ENCODE results near the gene LYRM2.

The LYRM2 gene

GRCh38 chr6:89679215-89680120, 40.9 kb upstream of the LYRM2 start:
- no peak for TF ChIP-seq PPARA (CRISPR knock-in tag; IDR thresholded peaks at IDR 0.05; ENCODE audit: borderline replicate concordance)
- no peak for TF ChIP-seq TOX (CRISPR knock-in tag; IDR thresholded peaks at IDR 0.05; ENCODE audit: borderline replicate concordance)
- TF ChIP-seq CSDC2 (CRISPR knock-in tag; IDR thresholded peaks at IDR 0.05): no peak
- no peak for TF ChIP-seq GLIS3 (CRISPR knock-in tag; IDR thresholded peaks at IDR 0.05)
- TF ChIP-seq ESRRG (CRISPR knock-in tag; IDR thresholded peaks at IDR 0.05): no peak
- TF ChIP-seq, protein P1, sequence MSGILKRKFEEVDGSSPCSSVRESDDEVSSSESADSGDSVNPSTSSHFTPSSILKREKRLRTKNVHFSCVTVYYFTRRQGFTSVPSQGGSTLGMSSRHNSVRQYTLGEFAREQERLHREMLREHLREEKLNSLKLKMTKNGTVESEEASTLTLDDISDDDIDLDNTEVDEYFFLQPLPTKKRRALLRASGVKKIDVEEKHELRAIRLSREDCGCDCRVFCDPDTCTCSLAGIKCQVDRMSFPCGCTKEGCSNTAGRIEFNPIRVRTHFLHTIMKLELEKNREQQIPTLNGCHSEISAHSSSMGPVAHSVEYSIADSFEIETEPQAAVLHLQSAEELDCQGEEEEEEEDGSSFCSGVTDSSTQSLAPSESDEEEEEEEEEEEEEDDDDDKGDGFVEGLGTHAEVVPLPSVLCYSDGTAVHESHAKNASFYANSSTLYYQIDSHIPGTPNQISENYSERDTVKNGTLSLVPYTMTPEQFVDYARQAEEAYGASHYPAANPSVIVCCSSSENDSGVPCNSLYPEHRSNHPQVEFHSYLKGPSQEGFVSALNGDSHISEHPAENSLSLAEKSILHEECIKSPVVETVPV (CRISPR knock-in tag; IDR thresholded peaks at IDR 0.05): no peak
- TF ChIP-seq, protein P2, sequence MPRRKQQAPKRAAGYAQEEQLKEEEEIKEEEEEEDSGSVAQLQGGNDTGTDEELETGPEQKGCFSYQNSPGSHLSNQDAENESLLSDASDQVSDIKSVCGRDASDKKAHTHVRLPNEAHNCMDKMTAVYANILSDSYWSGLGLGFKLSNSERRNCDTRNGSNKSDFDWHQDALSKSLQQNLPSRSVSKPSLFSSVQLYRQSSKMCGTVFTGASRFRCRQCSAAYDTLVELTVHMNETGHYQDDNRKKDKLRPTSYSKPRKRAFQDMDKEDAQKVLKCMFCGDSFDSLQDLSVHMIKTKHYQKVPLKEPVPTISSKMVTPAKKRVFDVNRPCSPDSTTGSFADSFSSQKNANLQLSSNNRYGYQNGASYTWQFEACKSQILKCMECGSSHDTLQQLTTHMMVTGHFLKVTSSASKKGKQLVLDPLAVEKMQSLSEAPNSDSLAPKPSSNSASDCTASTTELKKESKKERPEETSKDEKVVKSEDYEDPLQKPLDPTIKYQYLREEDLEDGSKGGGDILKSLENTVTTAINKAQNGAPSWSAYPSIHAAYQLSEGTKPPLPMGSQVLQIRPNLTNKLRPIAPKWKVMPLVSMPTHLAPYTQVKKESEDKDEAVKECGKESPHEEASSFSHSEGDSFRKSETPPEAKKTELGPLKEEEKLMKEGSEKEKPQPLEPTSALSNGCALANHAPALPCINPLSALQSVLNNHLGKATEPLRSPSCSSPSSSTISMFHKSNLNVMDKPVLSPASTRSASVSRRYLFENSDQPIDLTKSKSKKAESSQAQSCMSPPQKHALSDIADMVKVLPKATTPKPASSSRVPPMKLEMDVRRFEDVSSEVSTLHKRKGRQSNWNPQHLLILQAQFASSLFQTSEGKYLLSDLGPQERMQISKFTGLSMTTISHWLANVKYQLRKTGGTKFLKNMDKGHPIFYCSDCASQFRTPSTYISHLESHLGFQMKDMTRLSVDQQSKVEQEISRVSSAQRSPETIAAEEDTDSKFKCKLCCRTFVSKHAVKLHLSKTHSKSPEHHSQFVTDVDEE (CRISPR knock-in tag; IDR thresholded peaks at IDR 0.05): no peak
- no peak for TF ChIP-seq ZNF8 (CRISPR knock-in tag; IDR thresholded peaks at IDR 0.05)
- no peak for TF ChIP-seq ZFP3 (CRISPR knock-in tag; IDR thresholded peaks at IDR 0.05)
- TF ChIP-seq ZC3H10 (CRISPR knock-in tag; IDR thresholded peaks at IDR 0.05): no peak
- no peak for TF ChIP-seq CREB5 (CRISPR knock-in tag; IDR thresholded peaks at IDR 0.05; ENCODE audit: low read depth)
- TF ChIP-seq SNAI2 (CRISPR knock-in tag; IDR thresholded peaks at IDR 0.05): no peak
- no peak for TF ChIP-seq POU6F1 (CRISPR knock-in tag; IDR thresholded peaks at IDR 0.05; ENCODE audit: borderline replicate concordance, low read depth)
- TF ChIP-seq TCF4 (CRISPR knock-in tag; IDR thresholded peaks at IDR 0.05; ENCODE audit: borderline replicate concordance): no peak
- TF ChIP-seq ZNF565 (CRISPR knock-in tag; conservative IDR thresholded peaks at IDR 0.05; ENCODE audit: low read depth): no peak
- TF ChIP-seq OSR1 (CRISPR knock-in tag; IDR thresholded peaks at IDR 0.05): no peak
- TF ChIP-seq ISL1 (CRISPR knock-in tag; IDR thresholded peaks at IDR 0.05): no peak
- TF ChIP-seq ARNTL (CRISPR knock-in tag; IDR thresholded peaks at IDR 0.05; ENCODE audit: borderline replicate concordance, low read depth): no peak
- TF ChIP-seq ZNF70 (CRISPR knock-in tag; IDR thresholded peaks at IDR 0.05): no peak
- ATAC-seq: no peak

- ATAC-seq: no peak
- TF ChIP-seq ZNF8 (CRISPR knock-in tag; IDR thresholded peaks at IDR 0.05) (no peak), OSR1 (CRISPR knock-in tag; IDR thresholded peaks at IDR 0.05) (no peak), ESRRG (CRISPR knock-in tag; IDR thresholded peaks at IDR 0.05) (no peak), SNAI2 (CRISPR knock-in tag; IDR thresholded peaks at IDR 0.05) (no peak), ISL1 (CRISPR knock-in tag; IDR thresholded peaks at IDR 0.05) (no peak)
These were observed 40.0 kb upstream of the LYRM2 start for GRCh38 chr6:89678531-89678930.

DNA sequence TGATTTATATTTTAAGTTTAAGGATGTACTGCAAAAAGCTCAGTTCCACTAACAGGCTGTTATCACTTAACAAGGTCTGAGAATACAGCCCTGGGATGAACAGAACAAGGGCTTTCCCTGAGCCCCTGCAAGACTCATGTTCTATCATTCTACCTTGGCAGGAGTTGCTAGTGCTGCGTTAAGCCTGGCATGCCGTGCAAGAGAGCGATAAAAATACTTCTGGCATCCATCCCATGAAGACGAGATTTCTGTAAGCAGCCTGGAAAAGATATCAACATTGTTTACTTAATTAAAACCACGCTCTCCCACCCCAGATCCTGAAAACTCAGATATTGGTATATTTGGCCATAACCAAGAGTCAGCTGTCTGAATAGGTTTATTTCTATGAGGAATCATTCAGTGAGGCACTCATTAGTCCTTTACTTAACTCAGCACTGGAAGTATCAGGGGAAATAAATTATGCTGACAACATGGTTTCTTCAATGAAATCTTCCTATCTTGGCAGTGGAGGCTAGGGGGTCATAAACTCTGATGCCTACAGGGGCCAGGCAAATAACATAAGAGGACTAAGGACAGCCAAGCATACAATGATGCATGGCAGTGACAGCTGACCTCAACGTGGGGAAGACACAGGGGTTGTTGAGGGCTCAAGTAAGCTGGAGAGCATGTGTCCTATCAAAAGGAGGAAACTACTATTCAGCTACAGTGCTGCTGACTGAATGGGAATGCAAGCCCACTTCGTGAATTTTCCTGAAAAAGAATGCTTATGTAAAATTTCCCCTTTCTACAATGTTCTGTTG, 37.6 kb upstream of the LYRM2 start:
- TF ChIP-seq SNAI2 (CRISPR knock-in tag; IDR thresholded peaks at IDR 0.05) (no peak), TOX (CRISPR knock-in tag; IDR thresholded peaks at IDR 0.05; ENCODE audit: borderline replicate concordance) (no peak), ZNF70 (CRISPR knock-in tag; IDR thresholded peaks at IDR 0.05) (no peak), POU6F1 (CRISPR knock-in tag; IDR thresholded peaks at IDR 0.05; ENCODE audit: borderline replicate concordance, low read depth) (no peak), GLIS3 (CRISPR knock-in tag; IDR thresholded peaks at IDR 0.05) (no peak), ZC3H10 (CRISPR knock-in tag; IDR thresholded peaks at IDR 0.05) (no peak), ISL1 (CRISPR knock-in tag; IDR thresholded peaks at IDR 0.05) (no peak)
- TF ChIP-seq, protein P1 (CRISPR knock-in tag; IDR thresholded peaks at IDR 0.05): no peak
- ATAC-seq: peak; percentile 44

Measured in SK-N-SH treated with all-trans-retinoic acid at 6 μM for 48 hours (cell line).